ENCODE measurements around the gene ZNF268. TPM values are rescaled to one million over a fixed set of nuclear protein-coding genes. Genes with fewer than 3 reads are reported as not detected.

The ZNF268 gene
- total and polyA plus RNA-seq, 2 of the 13 experiments (the other 11 are each of a cell fraction or from before 2014, with no cell fraction given) = 7.6 to 31.3 TPM

- TF ChIP-seq CREB3 (CRISPR knock-in tag; IDR thresholded peaks at IDR 0.05) (no peak), ZNF549 (CRISPR knock-in tag; IDR thresholded peaks at IDR 0.05) (no peak), ZNF317 (CRISPR knock-in tag; IDR thresholded peaks at IDR 0.05) (no peak), NFE2L2 (IDR thresholded peaks at IDR 0.05; ENCODE audit: low read length) (no peak), ZNF629 (CRISPR knock-in tag; conservative IDR thresholded peaks at IDR 0.05) (no peak), ZNF383 (CRISPR knock-in tag; IDR thresholded peaks at IDR 0.05; ENCODE audit: borderline replicate concordance) (no peak), ARNTL (CRISPR knock-in tag; IDR thresholded peaks at IDR 0.05) (peak; percentile 51; the same call in 1 of the 2 replicates), DRAP1 (CRISPR knock-in tag; IDR thresholded peaks at IDR 0.05) (peak; percentile 57; the same call in 1 of the 2 replicates), ZNF580 (CRISPR knock-in tag; IDR thresholded peaks at IDR 0.05; ENCODE audit: borderline replicate concordance, low read depth) (peak; percentile 77; the same call in 1 of the 2 replicates), ZBTB10 (CRISPR knock-in tag; IDR thresholded peaks at IDR 0.05; ENCODE audit: borderline replicate concordance) (no peak), ZNF704 (CRISPR knock-in tag; IDR thresholded peaks at IDR 0.05; ENCODE audit: borderline replicate concordance) (no peak), ZNF280B (CRISPR knock-in tag; IDR thresholded peaks at IDR 0.05; ENCODE audit: borderline replicate concordance) (no peak), YEATS2 (CRISPR knock-in tag; IDR thresholded peaks at IDR 0.05; ENCODE audit: borderline replicate concordance) (peak; percentile 92), STAT6 (CRISPR knock-in tag; IDR thresholded peaks at IDR 0.05; ENCODE audit: borderline replicate concordance) (peak; percentile 35; the same call in 1 of the 2 replicates), HOMEZ (CRISPR knock-in tag; IDR thresholded peaks at IDR 0.05; ENCODE audit: low read depth) (peak; percentile 51; the same call in 1 of the 2 replicates), CREB1 (IDR thresholded peaks at IDR 0.05) (peak; percentile 98), CREB1 (CRISPR knock-in tag; IDR thresholded peaks at IDR 0.05) (peak; percentile 100)
Observed at GRCh38 chr12:133181238-133181959, at the start of gene ZNF268 (continued).

Measured in HepG2 (cell line).